GM19452 (cell line): ENCODE data around the gene USB1.
"Not testable (repeated sequence)": the region's sequence is repeated elsewhere in the genome, so short reads cannot be mapped to it uniquely, and the experiment has no call there.

ENCODE experiments used
- ATAC-seq: cut with Tn5 transposase; IDR thresholded peaks from one replicate; pipeline ENCODE4 v1.9.1; 2021; ENCODE audit not compliant: unreplicated experiment

USB1 gene

GRCh38 chr16:57969451-57970123 is 31.6 kb upstream of the USB1 start:
- ATAC-seq: no peak

GRCh38 chr16:57970319-57970718 is 30.9 kb upstream of the USB1 start:
- ATAC-seq: no peak

DNA sequence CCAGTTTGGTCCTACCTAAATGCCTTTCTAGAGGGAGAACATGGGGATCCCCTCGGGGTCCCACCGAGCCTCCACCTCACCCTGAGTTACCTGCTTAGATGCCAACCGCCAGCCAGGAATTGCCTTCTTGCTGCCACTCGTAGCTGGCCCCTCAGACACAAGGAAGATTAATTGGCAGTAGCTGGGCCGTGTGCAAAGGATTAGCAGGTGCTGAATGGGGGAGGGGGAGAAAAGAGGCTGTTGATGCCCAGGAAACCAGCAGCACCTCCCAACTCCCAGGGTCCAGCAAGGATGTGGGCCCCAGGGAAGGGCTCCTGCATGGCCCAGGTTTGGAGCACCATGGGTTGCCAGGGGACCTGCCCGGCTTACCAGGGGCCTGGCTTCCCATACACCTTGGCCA is 30.2 kb upstream of the USB1 start, which contains the start of gene CNGB1:
Gene CNGB1, minus strand, starts transcription at position 159 of the 400 bp plus-strand sequence. CDS start 3,842 bp downstream, outside the sequence.
- no peak for ATAC-seq

DNA sequence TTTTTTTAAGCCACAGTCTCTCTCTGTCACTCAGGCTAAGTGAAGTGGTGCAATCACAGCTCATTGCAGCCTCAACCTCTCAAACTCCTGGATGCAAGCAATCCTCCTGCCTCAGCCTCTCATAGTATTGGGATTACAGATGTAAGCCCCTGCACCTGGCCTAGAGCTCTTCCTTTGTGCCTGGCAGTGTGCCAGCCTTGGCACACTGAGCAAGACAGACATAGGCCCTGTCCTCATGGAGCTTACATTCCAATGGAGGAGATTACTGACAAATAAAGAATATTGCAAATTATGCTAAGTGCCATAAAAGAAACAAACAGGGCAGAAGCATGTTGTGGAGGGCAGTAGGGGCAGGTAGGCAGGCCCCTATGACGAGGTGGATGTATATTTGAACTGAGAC is 29.4 kb upstream of the USB1 start:
- ATAC-seq: no peak

DNA sequence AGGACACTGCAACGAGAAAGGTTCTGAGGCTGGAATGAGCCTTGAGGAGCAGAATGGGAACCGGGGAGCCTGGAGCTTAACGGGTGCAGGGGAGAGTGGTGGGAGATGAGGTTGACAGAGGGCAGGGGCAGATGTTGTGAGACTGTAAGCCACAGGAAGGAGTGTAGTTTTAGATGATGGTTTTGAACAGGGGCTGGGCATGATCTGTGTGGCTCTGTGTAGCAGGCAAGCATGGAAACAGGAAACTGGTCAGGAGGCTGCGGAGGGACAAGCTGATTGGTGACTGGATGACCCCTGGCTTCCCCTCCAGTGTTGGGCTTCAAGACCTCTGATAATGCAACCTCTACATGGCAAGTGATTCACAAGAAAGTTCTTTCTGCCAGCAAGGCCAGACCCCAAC is 28.9 kb upstream of the USB1 start:
- no peak for ATAC-seq

DNA sequence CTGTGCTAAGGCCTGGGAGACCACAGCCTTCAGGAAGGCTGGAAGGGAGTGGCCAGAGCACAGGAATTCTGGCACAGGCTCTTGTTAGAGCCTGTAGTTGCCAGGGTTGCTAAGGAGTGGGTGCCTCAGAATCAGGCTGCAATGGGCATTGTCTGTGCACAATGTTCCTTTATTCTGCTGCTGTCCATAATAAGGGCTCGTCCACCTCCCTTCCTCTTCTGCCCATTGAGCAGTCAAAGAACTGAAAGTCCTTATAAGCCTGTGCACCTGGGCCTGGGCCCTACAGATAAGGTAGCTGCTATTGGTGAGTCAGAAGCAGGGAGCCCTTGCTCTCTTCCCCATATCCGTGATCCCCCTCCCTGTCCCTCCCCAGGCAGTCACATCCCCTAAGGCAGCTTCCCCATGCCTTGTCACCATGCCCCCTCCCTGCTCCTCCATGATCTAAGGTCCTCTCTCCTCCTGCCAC is 24.8 kb upstream of the USB1 start:
- ATAC-seq: no peak

GRCh38 chr16:57977418-57978069 is 23.7 kb upstream of the USB1 start:
- no peak for ATAC-seq

GRCh38 chr16:57978070-57978465 is 23.1 kb upstream of the USB1 start:
- ATAC-seq: not testable (repeated sequence)

DNA sequence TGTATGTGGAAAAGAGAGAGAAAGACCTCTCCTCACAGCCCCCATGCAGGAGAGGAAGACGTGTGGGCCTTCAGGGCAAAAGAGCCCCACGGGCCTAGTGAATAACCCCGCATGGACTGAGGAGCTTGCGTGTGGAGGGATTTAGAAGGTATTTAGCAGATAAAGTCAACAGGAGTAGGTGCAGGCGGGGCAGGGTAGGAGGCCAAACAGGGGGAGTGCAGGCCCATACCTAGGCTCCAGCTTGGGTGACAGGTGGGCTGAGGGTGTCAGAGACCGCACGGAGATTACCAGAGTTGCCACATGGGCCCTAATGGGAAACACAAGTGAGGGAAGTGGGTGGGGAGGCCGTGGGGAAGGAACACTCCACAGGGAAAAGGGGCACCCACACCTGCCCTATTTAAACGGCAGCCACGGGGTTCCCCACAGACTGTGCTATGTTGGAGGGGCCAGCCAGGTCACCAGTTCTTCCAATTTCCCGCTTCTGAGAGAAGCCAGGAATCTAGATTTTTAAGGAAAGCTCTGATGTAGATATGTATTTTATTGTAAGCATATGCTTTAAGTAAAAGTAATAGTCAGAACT is 22.1 kb upstream of the USB1 start:
- ATAC-seq: no peak

DNA sequence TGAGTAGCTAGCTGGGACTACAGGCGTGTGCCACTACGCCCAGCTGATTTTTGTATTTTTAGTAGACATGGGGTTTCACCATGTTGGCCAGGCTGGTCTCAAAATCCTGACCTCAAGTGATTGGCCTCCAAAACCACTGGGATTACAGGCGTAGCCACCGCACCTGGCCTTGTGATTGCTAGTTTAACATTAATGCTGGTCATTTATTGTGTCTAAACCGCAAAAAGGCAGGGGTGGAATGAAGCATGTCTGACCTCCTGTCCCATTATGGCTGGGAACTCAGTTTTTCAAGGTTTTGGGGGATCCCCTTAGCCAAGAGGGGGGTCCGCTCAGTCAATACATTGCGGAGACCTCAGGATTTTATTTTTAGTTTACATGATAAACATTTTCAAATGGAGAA is 19.6 kb upstream of the USB1 start:
- ATAC-seq: no peak

- no peak for ATAC-seq
These were observed 18.8 kb upstream of the USB1 start for GRCh38 chr16:57982385-57982784.

DNA sequence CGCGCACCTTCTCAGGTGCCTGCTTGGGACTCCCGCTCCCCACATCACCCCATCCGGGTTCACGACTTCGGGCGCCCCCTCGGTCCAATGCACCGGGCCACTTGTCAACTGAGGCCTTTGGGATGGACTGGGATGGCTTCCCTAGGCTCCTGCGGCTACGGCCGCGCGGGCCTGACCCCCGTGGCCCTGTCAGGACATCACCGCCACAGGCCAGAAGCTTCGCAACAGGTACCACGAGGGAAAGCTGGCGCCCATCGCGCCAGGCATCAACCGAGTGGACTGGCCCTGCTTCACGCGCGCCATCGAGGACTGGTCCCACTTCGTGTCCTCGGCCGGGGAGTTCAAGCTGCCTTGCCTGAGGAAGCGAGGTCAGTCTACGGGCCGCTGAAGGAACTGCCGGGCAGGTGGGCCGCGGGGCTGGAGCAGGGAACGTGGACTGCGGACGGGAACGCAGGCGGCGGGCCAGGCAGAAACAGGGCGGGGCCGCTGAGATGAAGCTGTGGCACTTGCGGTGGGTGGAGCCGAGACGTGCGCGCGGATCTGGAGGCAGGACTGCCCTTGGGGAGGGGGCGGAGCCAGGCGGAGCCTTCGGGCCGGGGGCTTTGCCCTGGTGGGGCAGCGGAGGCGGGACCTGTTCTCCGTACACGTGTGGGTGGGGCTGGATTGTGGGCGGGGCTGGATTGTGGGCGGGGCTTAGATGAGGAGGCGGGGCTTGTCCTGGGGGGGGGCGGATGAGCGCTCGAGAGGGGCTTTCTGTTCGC is 16.6 kb upstream of the USB1 start:
- ATAC-seq: peak; percentile 57

- ATAC-seq: no peak
These were observed 15.7 kb upstream of the USB1 start for GRCh38 chr16:57985204-57986181.

DNA sequence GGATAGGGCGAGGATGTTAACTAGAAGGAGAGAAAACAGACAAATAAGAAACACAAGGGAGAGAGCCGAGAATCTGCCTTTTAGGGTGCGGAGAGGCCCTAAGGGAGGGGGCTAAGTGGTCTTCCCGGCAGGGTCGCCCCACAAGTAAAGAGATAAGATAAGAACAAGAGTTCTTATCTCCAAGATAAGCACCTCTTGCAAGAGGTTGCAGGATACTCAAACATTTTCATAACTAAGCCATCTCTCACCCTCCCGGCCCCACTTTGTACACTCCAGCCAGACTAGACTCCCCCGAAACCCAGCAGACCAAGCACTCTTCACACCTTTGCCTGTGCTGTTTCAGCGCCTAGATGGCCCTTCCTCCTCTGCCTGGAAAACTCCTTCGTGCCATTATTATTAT is 15.0 kb upstream of the USB1 start:
- no peak for ATAC-seq

DNA sequence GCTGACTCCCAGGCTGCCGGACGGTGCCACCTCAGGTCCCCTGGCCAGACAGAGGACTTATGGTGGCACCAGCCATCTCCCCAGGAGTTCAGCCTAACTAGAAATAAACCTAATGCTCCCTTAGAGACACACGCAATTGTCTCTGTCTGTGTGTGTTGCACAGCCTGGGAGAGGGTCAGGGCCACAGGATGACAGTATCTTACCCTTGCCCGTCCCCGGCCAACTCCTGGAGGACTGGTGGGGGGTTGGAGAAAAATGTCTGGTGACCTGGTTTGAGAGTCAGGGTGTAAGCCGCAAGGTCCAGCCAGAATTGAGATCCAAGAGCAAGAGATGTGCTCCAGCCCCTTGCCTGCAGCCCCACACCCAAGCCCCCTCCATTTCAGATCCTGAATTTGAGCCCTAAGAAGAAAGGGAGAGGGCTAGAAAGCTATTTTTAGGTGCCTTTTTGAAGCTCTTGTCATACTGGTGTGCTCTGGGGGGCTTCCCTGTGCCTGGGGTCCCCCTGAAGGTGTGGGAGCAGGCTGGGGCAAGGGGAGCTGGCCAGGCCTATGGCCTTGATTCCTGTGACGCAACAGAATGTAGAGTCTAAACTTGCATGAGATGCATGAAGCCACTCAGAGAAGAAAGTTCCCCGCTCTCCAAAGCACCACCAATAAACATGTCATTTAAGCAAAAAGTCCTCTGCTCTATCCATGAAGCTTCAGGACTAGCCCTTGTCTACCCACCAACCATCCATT is 13.6 kb upstream of the USB1 start:
- ATAC-seq: no peak

DNA sequence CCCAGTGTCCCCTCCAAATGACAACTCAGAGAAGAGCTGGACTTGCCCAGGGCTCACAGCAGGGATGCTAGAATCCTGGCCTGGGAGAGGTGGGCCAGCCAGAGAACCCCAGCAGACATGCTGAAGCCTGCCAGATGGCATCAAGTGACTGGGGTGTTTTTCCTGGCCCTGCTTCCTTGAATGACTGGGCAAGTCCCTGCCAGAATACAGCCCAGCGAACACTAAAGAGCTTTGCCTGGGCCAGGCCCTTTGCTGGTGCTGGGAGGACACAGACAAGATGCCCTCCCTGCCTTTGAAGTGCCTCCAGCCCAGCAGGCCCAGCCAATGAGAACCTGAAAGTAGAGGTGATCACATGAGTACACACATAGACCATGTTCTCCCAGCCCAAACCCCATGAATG is 12.3 kb upstream of the USB1 start:
- no peak for ATAC-seq

DNA sequence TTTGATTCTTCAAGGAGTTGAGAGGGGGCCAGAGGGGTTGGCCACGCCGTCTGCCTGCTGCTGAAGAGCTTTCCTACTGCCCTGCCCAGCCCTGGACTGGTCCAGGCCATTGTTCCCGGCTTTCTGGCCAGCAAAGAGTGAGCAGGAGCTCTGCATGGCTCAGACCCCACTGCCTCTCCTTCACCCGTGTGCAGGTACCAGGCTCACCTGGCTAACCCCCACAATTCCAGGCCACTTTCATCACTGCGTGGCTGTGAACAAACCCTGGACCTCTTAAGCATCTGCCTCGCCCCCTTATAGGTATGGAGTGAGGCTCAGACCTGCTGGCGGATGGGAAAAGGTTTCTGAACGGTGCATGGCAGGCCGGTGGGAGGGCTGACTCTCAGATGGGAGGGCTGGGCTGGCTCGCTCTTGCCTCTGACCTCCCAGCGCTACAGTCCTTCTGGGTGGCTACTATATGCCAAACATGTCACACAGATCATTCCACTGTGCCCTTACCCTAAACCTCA is 9.6 kb upstream of the USB1 start:
- no peak for ATAC-seq

DNA sequence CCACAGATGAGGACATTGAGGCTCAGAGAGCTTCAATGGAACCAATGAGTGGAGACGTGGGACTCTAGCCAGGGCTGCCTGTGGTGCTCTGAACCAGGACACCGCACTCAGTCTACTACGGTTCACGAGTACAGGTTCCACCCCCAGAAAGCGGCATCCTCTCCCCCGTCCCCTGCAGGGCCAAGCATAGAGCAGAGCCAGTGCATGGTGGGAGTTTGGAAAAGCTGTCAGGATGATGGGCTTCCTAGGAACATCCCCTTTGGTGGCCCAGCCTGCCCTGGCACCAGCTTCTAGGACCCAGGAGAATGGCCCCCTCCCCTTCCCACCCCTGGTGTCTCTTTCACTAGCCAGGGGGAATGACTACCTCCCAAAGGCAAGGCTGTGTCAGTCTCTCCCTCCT is 9.1 kb upstream of the USB1 start:
- ATAC-seq: no peak

DNA sequence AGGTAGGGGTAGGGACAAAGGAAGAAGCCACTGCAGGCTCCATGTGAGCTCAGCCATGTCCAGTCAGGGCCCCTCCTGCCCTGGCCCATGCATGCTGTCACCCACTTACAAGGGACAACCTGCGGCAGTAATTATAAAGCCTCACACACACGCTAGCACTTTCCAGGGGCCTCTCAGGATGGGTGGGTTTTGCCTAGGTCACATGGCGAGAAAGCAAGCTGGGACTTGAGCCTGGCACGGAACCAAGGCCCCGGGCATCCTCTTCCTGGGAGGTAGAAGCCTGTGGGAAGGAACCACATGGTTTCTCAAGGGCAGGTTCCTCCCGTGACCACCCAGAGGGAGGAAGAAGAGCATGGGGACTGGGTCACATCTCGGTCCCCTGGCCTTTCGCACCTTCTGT is 7.8 kb upstream of the USB1 start:
- ATAC-seq: no peak

GRCh38 chr16:57993897-57994296 is 7.3 kb upstream of the USB1 start:
- ATAC-seq: no peak
